ENCODE data around the gene HIGD1C.
"Not testable (repeated sequence)": the region's sequence is repeated elsewhere in the genome, so short reads cannot be mapped to it uniquely, and the experiment has no call there.

The HIGD1C gene

GRCh38 chr12:50933459-50934124 is 18.8 kb upstream of the HIGD1C start:
- in situ Hi-C loops (cut with HindIII; ENCODE audit: low sequenced_read_pairs): loop anchor here (5.0 kb wide), 2 partner anchors 39 to 71 kb away; no protein-coding TSS in a partner anchor

- in situ Hi-C loops (cut with HindIII; ENCODE audit: low sequenced_read_pairs): loop anchor here (5.0 kb wide), 2 partner anchors 38 to 72 kb away; no protein-coding TSS in a partner anchor
Measured at GRCh38 chr12:50934371-50934851, 17.9 kb upstream of the HIGD1C start.

GRCh38 chr12:50934981-50935807 is 17.1 kb upstream of the HIGD1C start:
- in situ Hi-C loops (cut with HindIII; ENCODE audit: low sequenced_read_pairs): loop anchor here (5.0 kb wide), 2 partner anchors 37 to 73 kb away; no protein-coding TSS in a partner anchor

- in situ Hi-C loops (cut with HindIII; ENCODE audit: low sequenced_read_pairs): no loop called here
Measured at GRCh38 chr12:50936821-50937530, 15.4 kb upstream of the HIGD1C start.

GRCh38 chr12:50937653-50938052 is 14.7 kb upstream of the HIGD1C start:
- in situ Hi-C loops (cut with HindIII; ENCODE audit: low sequenced_read_pairs): no loop called here

- in situ Hi-C loops (cut with HindIII; ENCODE audit: low sequenced_read_pairs): no loop called here
Measured at GRCh38 chr12:50947933-50948626, 4.3 kb upstream of the HIGD1C start.

- in situ Hi-C loops (cut with HindIII; ENCODE audit: low sequenced_read_pairs): no loop called here
Measured at GRCh38 chr12:50948798-50949197, 3.5 kb upstream of the HIGD1C start.

- in situ Hi-C loops (cut with HindIII; ENCODE audit: low sequenced_read_pairs): no loop called here
Measured at GRCh38 chr12:50949801-50950302, 2.5 kb upstream of the HIGD1C start.

GRCh38 chr12:50951112-50951511 is 1.2 kb upstream of the HIGD1C start:
- in situ Hi-C loops (cut with HindIII; ENCODE audit: low sequenced_read_pairs): no loop called here

- in situ Hi-C loops (cut with HindIII; ENCODE audit: low sequenced_read_pairs): no loop called here
Measured at GRCh38 chr12:50953047-50953446, 703 bp downstream of the HIGD1C start.

- in situ Hi-C loops (cut with HindIII; ENCODE audit: low sequenced_read_pairs): not testable (repeated sequence)
Measured at GRCh38 chr12:50954789-50955188, 2.4 kb downstream of the HIGD1C start.

- in situ Hi-C loops (cut with HindIII; ENCODE audit: low sequenced_read_pairs): no loop called here
Measured at GRCh38 chr12:50955288-50955687, 2.9 kb downstream of the HIGD1C start.

GRCh38 chr12:50955697-50956096 is 3.4 kb downstream of the HIGD1C start:
- in situ Hi-C loops (cut with HindIII; ENCODE audit: low sequenced_read_pairs): no loop called here

GRCh38 chr12:50960130-50960529 is 7.8 kb downstream of the HIGD1C start:
- in situ Hi-C loops (cut with HindIII; ENCODE audit: low sequenced_read_pairs): no loop called here

- in situ Hi-C loops (cut with HindIII; ENCODE audit: low sequenced_read_pairs): no loop called here
Measured at GRCh38 chr12:50961708-50962107, 9.4 kb downstream of the HIGD1C start.

- in situ Hi-C loops (cut with HindIII; ENCODE audit: low sequenced_read_pairs): no loop called here
Measured at GRCh38 chr12:50964432-50964831, 12.1 kb downstream of the HIGD1C start.

- in situ Hi-C loops (cut with HindIII; ENCODE audit: low sequenced_read_pairs): loop anchor here (5.0 kb wide), 2 partner anchors 40 to 50 kb away; no protein-coding TSS in a partner anchor
Measured at GRCh38 chr12:50971946-50972345, 19.6 kb downstream of the HIGD1C start.

- in situ Hi-C loops (cut with HindIII; ENCODE audit: low sequenced_read_pairs): no loop called here
Measured at GRCh38 chr12:50979369-50980052, 27.2 kb downstream of the HIGD1C start.

- in situ Hi-C loops (cut with HindIII; ENCODE audit: low sequenced_read_pairs): no loop called here
Measured at GRCh38 chr12:50980545-50980944, 28.2 kb downstream of the HIGD1C start.

Data from endothelial cell of hepatic sinusoid (primary cell).